Stimulated activated CD8-positive, alpha-beta memory T cell treated with anti-CD3 and anti-CD28 coated beads, Interleukin-4, amount 100 ng/mL, for 1 hour (primary cell): ENCODE measurements around the gene PMFBP1.
A peak's percentile ranks its signal among the peaks of the same experiment; 100 is the strongest.

Experiments
- DNase-seq, 2 donors: peaks; one replicate each; pipeline ENCODE4 v3.0.0-alpha.2; 2020; ENCODE audit warnings: low read depth in 2 of 2, low spot score in 1 of 2

Gene PMFBP1

DNA sequence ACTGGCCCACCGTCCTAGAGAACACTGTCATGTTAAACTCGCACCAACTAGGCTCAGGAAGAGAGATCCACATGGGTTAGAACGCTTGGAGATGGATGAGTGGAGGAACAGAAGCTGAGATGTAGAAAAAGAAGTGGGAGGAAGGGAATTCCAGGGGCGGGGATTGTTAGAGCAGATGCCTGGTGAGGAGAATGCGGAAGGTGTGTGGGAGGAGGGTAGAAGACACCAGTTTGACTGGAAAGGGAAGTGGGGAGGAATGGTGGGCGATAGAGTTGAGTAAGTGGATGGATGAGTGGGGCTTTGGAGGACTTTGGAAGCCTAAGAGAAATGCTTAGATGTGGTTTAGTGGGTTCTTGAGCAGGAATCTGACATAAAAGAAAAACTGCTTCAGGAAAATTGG, 40.9 kb downstream of the PMFBP1 start:
- no peak for DNase-seq

DNA sequence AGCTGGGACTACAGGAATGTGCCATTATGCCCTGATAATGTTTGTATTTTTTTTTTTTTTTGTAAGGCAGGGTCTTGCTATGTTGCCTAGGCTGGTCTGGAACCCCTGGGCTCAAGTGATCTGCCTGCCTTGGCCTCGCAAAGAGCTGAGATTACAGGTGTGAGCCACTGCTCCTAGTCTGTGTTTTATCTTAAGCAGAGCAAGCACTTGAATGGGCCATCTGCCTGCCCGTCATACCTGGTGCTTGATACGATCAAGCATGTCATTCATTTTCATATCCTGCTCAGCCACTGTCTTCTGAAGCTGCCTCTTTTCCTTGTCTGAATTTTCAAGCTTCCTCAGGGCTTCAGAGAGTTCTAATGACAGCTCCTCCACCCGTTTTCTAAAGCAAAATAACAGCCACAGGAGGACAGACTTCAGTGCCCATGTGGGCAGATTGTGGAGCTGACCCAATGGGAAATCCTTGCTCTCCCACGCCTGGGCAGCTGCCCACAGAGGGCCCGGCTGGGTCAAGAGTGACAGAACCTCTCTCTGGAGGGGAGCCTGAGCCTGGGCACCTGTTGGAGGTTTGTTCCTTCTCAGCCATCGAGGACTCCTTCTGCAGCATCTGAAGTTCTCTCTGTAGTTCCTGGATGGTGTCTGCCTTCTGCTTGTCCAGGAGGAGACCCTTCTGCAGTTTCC, 41.8 kb downstream of the PMFBP1 start:
- DNase-seq: no peak

DNA sequence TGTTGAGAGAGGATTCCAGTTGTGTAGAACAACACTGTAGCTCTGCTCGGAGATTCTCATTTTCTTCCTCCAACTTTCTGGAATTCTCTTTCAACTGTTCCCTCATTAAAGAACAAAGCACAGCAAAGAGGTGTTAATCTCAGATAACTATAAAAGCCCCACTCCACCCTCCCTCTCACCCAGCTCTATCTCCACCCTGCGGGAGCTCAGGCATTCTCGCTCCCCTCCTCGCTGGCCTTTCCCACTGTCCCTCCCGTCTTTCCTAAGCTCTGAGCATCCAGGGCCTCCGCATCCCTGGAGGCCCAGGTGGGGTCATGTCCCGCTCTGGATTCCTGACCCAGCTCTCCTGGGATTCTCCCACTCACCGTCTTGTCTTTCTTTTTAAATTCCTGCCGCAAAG, 43.3 kb downstream of the PMFBP1 start:
- no peak for DNase-seq

DNA sequence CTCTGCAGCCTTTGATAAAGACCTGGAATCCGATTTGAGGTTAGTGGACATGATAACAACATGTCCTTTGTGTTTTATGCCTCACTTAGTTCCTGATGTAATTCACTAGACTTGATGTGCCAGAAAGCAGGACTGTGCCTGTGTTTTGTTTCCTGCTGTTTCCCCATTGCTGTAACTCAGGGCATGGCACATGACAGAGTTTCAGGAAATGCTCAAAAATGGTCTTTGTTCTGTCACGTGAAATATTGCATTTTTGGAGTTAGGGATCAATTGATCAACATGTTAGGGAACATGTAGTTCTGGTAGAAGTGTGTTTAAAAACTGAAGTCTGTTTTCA, 45.6 kb downstream of the PMFBP1 start:
- no peak for DNase-seq

DNA sequence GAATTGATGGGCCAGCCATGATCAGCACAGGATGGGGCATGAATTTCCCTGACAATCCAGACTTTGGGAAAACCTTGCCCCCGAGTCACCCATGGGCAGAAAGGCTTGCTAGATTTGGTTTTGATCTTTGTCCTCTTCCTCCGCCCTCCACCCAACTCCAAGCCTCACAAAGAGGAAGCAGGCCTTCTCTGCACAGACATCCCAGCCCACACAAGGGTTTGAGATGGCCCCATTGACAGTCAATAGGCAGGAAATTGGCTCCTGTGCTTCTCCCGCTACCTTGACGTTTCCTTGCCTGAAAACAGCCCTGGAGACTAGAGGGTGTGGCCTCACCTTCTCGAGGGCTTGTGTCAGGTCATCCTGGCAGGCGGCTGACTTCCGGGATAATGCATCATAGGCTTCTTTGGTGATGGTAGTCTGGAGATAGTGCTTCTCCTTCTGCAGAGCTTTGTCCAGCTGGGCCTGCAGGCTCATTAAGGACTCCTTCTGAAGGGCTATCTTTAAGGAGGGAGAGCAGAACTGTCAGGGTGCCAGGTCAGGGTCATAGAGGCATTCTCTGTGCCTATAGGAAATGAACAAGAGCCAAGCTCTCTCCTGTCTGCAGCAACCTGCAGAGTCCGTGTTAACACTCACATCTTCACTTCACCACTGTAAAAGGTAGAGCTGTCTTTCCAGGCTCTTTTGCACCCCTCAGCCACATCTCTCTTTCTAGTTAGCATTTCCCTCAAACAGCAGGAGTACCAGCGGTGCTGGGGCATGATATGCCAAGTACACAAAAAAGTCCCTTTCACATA, 46.1 kb downstream of the PMFBP1 start:
- DNase-seq: no peak

DNA sequence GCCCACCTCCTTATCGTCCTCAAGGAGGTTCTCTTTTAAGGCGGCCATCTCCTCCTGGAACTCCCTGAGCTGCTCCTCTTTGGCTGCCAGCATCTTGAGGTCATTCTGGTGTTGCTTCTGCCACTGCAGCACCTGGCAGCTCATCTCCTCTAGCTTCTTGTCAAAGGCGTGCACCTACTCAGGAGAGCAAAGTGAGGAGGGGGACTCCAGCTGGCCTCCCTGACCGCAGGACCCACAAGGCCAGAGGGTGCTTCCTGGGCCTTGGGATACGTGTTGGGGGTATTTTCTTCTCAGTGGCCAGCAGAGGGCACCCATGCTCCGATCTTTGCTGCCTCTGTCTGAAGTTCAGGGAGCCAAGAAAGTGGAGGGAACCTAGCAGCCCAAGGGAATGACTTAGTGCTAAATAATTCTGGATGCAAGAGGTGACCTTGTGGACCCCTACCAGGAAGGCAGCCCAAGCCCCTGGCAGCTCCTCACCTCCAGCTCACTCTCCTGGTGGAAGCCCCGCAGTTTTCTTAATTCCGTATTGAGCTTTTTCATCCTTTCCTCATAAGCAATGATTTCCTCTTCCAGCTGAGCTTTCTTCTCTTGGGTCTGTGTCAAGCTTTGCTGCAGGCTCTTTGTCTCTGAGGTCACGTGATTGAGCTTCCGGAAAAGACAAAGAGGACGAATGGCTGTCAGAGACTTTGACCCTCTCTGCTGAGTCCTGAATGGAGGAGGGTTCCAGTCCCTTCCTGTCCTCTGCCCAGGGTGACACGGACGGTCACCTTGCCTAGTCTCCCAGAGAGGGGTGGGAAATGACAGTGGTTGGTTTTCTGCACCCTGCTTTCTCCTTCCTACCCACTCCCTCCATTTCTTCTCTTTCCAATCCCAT, 47.0 kb downstream of the PMFBP1 start:
- peak; percentile 7 to 31 for DNase-seq

DNA sequence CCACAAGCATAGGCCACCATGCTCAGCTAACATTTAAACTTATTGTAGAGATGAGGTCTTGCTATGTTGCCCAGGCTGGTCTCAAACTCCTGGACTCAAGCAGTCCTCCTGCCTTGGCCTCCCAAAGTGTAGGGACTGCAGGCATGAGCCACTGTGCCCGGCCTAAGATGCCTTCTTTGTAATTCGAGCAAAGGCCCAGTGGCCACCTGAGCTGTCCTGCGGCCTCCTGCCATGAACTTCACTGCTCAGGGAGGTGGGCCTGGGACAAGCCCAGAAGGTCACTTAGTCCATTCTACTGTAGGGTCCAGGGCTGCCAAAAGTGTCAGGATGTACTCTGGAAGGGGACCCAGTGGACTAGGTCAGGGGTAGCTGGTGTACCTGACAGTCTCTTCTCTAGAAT, 47.8 kb downstream of the PMFBP1 start:
- no peak for DNase-seq

DNA sequence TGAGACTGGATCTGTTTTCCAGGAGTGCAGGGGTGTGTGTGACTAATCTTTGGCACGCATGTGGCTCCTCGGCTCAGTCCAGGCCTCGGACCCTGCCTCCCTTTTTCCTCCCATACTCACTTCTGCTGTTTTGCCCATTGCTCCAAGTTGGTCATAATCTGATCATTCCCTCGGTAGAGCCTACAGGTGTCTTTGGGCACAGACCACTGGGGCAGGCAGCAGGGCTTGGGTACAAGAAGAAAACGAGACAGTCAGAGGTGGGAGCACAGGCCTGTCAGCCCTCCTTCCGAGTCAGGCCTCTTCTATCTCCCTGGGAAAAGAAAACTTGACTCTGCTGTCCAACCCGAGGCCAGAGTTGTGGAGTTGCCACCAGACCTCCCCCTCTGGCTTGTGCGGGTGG, 48.5 kb downstream of the PMFBP1 start:
- no peak for DNase-seq

DNA sequence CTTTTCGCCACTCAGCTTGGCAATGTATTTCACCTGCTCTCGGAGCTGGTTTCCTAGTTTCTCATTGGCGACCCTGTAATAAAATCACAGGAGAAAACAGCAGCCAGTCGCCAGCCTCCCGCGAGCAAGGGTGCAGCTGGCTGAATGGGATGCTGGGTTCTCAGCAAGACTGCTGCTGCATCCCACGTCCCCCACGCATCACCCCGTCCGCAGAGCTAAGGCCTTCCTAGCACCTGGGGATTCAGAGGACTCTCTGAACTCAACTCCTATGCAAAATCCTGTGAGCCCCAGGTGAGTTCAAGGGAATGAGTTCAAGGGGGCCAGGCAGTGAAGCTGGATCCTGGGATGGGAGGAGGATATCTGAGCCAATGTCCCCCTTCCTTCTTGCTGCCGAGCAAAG, 49.0 kb downstream of the PMFBP1 start:
- no peak for DNase-seq

DNA sequence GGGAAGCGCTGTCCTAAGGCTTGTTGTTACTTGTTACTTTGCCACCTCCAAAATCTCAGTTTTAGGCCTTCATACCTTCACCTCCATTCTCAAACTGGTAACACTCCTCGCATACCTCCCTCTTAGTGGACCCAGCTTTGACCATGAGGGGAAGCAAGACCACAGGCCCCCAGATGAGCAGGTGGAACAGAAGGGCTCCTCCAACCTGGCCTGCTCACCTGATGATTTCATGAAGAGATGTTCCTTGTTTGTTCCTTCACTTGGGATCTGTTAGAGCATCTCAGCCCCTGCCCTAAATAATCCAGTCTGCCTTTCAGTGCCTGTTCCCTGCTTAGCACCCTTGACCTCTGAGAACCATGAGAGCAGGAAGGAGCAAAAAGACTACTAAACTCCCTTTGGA, 49.6 kb downstream of the PMFBP1 start:
- no peak for DNase-seq

DNA sequence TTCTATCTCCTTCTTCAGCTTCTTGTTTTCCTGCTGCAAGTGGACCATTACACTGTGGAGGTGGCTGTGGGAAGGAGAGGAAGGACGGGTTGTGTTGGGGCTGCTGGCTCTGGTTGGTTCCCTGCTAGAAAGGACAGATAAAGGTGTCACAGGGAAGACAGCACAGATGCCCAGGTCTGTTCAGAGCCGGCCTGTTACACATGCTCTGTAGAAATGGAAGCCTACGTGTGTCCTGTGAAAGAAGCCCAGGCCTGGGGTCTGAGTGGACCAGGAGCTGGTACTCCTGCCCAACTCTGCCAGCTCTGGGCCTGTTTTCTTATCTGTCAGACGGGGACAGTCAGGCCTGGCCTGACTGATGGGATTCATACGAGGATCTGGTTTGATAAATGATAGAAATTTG, 51.9 kb downstream of the PMFBP1 start:
- no peak for DNase-seq

DNA sequence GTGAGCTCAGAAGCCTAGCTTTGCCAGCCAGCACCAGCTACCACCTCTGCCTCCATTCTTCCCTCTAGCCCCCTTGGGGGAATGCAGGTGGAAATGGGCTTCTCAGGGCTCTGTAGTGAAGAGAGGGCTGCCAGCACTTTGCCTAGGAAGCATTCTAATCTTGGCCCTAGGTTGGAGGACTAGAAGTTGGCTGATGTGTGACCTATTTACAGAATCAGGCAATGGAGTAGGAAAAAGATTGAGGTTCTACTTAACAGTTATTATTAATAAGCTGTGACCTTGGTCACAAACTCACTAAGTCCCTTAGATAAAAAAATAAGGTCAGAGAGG, 58.4 kb downstream of the PMFBP1 start:
- DNase-seq: no peak

DNA sequence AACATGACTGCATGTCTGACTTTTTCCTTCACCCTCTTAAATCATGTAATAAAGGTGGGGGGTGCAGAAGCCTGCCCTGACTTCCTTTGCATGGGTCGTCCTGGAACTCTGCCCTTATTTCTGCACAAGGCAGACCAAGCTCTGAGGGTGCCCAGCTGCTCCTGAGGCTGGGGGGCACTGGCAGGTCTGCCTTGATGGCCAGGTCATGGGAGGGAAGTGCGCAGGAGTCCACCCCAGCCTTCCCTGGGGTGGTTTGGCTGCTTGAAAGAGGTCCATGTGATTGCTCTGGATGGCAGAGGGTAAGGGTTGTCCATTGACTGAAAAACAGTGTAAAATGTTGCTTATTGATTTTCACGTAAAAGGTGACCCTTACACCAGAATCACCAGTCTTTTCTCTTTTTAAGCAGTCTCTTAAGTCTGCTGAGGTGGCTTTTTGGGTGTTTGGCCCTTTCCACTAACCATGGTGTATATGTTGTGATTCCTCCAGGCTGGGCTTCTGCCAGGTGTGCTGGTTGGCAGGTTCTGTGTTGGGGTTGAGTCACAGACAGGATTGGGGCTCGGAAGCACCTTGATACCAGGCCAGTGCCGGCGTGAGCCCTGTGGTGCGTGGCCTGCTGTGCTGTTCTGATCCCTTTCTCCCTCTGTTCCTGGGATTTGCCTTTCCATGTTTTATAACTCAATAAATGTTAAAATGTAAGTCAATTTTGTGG, 58.9 kb downstream of the PMFBP1 start:
- no peak for DNase-seq

DNA sequence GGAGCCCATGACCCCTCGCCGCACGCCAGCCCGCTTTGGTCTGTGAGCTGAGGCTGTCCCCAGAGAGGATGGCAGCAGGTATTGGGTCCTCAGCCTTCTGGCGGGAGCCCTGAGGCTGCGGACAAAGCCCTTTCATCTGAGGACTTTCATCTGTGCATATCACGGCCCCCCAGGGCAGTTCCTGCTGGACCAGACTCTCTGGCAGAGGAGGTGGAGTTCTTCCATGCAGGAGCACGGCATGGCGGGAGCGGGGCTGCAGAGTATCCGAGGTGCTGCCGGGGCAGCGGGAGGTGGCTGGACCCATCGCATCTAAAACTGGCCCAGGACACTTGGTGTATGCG, 59.5 kb downstream of the PMFBP1 start:
- no peak for DNase-seq

DNA sequence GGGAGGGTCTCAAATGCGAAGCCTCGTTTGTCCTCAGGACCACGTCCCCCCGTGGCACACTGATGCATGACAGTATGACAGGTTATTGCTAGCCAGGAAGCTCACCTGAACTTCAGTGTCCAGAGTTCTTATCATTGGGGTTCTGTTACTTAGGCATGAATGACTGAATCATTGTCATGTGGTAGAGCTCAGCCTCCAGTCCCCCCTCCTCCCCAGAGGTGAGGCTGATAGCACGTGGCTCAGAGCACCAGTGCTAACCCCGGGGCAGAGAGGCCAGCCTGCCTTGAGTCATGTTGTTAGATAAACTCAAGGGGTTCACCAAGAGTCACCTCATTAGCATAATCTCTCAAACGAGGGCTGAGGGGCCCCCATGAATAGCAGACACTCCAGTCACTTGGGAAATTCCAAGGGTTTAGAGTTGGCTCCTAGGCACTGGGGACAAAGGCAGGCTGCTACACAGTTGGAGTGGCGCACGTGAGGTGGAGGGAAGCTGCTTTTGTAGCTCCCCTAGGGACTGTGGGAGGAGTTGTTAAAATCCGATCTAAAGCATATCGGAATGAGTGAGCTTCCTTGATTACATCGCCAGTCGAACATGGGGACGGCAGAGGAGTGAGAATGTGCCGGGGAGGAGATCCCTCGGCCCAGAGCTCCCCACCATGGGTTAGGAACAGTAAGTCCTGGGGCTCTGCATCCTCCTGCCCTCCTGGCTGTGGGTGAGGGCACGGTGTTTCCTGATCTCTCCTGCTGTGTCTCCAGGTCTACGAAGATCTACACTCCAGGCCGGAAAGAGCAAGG, 60.1 kb downstream of the PMFBP1 start:
- no peak for DNase-seq

DNA sequence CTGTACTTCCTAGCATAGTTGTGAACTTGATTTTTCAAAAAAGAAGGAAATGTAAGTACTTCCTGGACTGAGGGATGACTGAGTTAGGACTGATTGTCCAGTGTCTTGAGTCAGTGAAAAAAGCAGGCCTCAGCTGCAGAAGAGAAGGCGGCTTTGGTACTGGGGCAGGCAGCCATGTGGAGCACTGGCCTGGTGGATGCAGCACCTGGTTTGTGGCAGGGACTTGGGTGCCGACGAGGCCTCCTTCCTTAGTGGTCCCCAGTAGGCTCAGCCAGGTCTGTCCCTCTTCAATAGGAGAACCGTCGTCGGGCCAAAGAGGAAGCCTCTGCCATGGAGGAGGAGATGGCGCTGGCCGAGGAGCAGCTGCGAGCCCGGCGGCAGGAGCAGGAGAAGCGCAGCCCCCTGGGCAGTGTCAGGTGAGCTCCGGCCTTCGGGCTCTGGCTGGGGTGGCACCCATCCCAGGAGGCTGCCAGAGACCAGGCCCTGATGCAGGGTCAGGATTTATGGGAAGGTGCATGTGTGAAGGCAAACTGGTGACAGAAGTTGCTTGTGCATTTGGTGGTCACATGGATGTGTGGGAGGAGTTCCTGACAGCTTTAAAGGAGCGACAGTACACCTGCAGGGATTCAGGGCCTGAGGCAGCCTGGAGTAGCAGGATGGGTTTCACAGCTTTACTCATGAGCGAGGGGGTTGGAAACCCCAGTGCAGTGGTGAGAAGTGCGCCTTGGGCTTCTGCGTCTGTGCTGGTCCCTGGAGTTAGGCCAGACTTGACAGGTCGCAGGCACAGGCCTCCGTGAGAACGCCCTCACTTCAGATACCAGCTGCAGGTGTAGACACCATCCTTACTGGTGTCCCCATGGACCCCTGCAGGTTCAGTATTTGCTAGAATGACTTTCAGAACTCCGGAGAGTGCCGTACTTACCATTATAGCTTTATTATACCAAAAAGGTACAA, 61.0 kb downstream of the PMFBP1 start:
- DNase-seq: no peak

DNA sequence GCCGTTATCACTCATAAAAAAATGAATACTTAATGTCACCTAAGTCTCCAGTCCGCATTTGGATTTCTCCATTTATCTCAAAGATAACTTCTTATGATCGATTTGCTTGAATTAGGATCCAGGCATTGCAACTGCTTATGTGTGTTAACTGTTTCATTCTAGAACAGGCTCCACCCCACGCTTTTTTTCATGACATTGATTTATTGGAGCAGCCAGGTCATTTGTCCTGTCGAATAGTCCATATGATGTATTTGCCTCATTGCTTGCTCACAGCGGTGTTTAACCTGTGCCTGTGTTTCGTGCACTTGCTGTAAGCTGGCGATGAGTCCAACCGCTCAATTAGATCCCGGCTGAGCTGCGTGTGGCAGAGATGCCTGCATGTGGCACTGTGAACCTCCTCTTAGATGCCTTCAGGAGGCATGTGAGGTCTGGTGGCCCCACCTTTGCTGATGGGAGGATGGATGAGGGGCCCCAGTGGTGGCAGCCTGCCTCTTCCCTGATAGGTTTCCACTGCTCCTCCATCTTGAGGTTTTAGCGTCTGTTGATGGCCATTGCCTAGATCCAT, 61.9 kb downstream of the PMFBP1 start:
- no peak for DNase-seq

DNA sequence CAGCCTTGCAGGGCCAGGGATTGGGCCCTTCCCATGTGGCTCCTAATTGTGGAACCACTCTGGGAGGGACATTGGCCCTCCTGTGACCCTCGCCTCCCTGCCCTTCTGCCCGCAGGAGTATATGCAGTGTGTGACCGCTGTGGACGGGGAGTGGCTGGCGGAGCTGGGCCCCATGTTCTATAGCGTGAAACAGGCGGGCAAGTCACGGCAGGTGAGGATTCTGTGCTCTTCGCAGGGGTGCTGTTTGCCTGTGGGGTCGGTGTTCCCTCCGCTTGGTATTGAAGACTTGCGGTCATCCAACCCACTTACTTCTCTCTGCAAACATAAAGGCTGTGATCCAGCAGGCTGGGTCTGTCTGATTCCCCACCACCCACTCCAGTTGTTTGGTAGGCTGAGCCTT, 62.7 kb downstream of the PMFBP1 start:
- no peak for DNase-seq

DNA sequence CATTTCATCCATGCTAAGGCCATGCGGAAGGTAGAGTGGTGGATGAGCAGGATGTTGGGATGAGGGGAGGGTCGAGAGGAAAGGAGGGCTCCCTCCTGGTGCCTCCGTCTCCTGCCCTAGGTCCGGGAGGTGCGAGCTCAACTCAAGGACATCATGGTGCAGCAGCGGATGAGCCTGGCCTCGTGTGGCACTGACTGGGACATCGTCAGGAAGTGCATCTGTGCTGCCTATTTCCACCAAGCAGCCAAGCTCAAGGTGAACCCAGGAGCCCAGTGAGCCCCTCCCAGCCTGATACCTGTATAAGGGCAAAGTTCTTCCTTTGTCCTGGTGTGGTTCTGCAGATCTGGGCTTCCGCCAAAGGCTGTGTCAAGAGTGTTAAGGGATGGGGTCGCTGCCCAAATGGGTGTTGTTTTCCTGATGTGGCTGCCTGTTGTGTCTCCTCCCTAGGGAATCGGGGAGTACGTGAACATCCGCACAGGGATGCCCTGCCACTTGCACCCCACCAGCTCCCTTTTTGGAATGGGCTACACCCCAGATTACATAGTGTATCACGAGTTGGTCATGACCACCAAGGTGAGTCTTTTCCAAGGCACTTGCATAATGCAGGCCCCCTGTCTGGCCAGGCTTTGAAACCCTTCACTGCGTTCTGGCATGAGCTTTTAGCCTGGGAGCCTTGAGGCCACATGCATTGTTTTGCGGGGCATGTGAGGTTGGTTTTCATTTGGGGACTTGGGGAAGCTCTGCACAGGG, 63.4 kb downstream of the PMFBP1 start:
- no peak for DNase-seq
